GM18498 (cell line): ENCODE measurements around the gene SASH1.

Experiments used
- ATAC-seq: cut with Tn5 transposase; IDR thresholded peaks from one replicate; pipeline ENCODE4 v1.9.1; 2021; ENCODE audit warnings: mild to moderate bottlenecking, moderate library complexity; ENCODE audit not compliant: unreplicated experiment

Gene SASH1

DNA sequence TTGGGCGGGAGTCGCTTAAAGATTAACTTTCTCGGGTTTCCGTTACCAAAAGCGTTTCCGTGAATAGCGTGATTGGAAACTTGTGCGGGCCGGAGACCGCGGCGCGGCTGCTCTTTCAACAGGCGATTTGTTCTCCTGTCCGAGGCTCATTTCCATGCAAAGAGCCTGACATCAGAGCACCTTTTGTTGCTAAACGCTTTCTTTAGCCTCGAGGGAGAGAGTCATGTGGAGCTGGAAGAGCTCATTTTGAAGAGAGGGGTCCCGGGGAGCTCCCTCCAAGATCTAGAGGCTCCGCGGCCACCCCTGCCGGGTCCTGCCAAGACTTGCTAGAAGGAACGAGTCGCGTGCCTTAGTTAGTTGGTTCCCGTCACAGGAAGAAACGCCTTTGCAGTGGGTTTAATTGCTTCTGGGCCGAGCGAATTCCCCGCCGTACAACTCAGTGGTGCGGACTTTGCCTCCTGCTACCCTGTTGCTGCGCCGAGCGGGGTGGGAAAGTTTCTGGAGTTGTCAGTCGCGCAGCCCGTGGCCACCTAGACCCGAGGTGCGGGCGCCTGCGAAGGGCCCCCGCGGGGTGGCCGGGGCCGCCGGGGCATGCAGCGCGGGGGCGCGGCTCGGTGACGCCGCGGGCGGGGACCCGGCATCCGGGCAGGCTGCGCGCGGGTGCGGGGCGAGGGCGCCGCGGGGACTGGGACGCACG, at the start of gene SASH1:
Gene SASH1, plus strand, starts transcription at position 489 of the 697 bp plus-strand sequence. CDS start 230 bp downstream, outside the sequence.
- peak; percentile 79 for ATAC-seq

DNA sequence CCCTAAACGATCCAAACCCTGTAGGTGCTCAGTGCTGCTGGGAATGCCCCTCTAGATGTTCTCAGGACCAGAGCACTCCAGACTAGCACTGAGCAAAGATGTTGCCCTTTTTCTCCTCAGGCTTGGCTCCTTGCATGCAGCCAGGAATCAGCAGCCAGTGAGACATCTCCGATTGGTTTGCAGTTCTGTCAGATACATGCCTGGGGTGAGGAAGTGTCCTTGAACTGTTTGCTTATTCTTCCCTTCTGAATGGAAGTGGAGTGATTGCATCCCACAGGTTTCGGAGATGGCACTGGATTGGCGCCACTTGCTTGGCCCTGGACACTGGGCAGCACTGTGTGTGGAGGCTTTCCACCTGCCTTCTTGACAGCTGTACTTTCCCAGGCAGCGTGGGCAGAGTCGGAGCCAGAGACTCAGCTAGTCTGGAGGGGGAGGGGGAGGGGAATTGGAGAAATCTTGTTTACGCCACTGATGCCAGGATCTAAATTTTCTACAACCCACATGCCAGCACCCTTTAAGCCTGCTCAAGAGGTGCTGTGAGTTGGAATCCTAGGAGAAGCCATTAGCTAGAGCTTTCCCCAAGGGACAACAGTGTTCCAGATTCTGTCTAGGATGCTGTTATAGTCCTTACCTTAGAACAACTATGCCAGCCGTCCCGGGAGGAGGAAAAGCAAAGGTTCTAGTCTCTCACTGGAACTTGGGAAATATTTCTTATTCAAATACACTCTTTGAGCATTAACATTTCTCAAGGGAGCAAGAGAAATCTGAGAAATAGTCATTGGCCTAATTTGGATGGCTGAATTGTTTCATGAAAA, 49.2 kb upstream of the SASH1 start:
- no peak for ATAC-seq

DNA sequence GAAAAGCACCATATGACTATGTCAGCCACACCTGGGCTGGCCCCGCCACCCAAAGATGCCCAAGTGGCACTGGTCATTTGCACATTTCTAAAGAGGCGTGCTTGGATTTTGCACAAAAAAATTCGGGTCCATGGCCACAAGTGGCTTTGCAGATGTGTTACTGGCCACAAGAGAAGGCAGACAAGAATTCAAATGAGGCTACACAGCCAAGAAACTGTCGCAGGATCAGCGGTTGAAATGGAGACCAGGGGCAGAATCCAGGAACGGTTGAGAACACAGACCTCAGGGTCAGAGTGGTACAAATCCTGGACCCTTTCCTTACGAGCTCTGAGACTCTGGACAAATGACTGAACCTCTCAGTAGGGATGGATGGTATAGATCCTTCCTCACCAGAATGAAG, 48.6 kb upstream of the SASH1 start:
- ATAC-seq, result no peak

DNA sequence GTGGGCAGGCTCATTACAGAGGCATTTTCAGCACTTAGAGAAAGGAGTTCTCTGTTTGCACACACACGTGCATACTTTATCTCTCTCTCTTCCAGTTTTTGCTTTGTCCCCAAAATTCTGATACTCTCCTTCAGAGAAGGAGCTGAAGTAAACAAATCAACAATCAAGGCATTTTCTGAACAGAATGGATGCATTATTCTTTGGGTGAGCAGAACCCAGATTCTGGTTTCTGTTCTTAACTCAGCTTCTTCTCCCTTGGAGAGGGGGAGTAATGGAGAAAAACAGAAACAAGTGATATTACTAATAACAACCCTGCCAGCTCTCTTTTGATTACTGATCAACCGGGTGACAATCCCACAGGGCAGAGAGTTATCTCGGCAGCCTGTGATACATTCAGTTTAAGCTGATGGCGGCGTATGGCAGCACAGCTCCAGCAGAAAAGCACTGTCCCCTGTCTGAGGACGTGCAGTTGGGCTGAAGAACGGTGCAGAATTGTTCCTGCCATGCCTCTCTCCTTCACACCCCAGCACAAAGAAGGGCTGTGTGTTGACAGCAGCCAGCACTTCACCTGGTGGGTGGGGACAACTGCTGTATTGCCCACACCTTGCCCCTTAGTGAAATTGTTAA, 47.3 kb upstream of the SASH1 start:
- ATAC-seq, result no peak

DNA sequence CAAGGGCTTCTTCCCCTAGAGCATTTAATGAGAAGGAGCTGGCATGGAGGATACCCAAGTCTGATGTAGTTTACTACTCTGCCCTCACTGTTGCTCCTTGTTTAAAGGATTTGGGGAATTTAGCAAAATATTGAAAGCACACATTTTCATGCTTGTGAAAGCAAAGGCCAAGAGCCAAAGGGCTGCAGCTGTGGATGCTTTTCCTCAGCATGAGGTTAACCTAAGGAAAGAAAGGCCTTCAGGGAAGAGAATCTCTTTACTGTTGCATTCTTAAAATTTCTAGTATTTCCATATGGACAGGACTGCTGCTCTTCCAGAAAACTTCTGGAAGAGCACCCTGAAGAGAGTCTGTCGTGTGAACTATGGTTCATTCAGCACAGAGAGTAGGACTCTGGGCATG, 45.9 kb upstream of the SASH1 start:
- ATAC-seq, result no peak

DNA sequence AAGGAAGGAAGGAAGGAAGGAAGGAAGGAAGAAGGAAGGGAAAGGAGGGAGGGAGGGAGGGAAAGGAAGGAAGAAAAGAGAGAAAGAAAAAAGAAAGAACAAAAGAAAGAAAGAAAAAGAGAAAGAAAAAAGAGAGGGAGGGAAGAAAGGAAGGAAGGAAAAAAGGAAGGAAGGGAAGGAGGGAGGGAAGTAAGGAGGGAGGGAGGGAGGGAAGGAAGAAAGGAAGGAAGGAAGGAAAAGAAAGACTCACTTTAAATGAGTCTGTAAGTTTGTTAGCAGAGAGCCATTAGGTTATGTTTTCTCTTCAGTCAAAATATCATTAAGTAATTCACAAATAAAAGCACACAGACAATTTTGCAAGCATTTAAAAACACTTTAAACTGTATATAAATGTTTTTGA, 44.0 kb upstream of the SASH1 start:
- no peak for ATAC-seq

DNA sequence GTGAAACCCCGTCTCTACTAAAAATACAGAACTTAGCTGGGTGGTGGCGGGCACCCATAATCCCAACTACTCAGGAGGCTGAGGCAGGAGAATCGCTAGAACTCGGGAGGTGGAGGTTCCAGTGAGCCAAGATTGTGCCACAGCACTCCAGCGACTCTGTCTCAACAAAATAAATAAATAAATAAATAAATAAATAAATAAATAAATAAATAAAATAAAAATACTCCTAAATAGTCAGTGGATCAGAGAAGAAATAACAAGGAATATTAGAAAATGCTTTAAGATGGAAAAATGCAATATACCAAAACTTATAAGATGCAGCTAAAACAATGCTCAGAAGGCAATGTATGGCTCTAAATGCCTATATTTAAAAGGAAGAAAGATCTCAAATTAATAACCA, 39.0 kb upstream of the SASH1 start:
- no peak for ATAC-seq

DNA sequence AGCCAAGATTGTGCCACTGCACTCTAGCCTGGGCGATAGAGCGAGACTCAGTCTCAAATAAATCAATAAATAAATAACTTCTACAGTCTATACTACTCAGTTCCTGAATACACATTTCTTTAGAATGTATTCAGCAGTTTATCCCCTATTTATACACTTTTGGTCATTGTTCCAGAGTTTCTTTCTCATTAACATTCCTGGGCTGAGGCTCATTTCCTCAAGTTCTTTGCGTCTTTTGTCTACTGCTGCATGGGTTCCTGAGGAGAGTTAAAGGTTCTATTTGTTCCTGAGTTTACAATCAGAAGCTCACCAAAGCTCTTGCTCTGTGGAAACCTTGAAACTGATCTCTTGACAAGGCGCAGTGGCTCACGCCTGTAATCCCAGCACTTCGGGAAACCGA, 37.7 kb upstream of the SASH1 start:
- ATAC-seq, result no peak

DNA sequence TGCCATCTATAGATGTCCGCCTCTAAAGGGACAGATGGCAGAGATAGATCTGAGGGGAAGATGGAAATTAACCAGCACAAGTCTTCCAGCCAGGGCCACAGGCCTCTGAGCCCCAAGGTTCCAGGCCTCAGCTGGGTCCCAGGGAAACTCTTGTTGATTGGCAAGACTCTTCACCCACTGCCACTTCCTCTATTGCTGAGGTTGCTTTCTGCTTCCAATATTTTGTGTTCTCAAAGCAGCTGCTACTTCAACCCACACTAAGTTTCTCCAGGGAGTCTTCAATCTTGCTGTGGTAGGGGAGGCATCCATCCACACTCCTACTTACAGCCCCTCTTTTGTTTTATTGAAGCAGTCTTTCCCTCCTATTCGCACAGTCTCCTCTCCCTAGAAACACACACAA, 36.4 kb upstream of the SASH1 start:
- no peak for ATAC-seq

DNA sequence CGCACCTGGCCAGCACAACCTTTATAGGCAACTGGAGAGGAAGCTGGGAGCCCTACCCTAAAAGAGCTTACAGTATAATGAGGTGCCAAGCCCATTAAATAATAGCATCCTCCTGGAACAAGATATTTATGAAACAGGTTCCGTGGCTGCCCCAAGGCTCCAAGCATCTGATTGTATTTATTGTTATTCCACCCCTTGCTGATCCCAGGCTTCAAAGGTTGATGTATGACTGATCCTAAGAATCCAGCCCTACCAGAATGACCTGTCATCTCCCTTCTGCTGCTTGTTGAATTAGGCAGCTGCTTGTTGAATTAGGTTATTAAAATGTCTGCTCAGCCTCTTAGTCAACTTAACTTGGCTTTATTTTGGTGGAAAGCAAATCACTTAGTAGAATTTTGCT, 35.2 kb upstream of the SASH1 start:
- ATAC-seq, result no peak

DNA sequence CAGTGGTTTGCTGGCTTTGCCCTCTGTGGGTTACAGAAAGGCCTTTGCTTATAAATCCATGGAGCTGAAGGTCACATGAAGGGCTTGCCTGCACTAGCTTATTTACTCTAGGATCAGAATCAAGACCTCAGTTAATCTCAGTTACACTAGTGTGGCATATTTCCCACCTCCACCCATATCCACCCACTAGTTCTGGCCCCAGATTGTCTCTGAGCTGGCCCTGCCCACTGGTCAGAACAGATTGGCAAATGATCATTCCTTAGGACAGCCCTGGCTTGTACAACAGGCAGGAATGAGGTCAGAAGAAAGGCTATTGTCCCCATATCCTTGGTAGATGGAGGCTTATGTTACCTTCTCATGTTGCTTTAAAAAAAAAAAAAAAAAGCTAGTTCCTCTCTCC, 33.3 kb upstream of the SASH1 start:
- no peak for ATAC-seq

DNA sequence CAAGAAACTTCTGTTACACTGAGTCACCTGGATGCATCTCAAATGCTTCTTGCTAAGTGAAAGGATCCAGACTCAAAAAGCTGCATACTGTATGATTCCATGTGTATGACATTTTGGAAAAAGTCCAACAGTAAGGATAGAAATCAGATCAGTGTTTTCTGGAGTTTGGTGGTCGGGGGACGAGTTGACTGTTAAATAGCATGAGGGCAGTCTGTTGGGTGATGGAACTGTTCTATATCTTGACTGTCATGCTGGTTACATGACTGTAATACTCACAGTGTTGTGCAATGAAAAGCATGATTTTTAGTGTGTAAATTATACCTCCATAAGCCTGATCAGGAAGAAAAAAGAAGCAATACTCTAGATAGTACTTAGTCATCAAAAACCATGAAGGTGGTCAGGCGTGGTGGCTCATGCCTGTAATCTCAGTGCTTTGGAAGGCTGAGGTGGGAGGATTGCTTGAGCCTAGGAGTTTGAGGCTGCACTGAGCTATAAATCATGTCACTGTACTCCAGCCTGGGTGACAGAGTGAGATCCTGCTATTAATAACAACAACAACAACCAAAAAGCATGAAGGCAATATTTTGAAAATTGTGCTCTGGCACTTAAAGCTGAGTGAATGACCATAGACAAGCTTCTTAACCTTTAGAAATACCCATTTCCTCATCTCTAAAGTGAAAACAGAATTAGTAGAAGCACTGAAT, 30.5 kb upstream of the SASH1 start:
- no peak for ATAC-seq

DNA sequence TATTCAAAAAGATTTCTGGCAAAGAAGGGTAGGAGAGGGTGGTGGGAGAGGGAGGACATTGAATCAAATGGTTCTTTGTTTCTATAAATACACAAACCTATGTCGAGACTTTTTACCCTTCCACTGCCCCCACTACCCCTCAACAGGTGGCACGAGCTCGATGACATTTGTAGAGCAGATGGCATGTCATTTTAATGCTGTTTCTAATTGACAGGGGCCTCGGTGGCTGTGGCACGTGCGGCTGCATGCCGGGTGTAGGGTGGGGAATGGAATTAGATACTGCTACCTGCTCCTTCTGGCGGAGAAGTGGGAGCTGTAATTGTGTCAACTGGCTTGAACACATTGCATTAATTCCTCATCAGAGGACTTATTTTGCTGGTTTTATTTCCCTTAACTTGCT, 29.1 kb upstream of the SASH1 start:
- ATAC-seq, result no peak

DNA sequence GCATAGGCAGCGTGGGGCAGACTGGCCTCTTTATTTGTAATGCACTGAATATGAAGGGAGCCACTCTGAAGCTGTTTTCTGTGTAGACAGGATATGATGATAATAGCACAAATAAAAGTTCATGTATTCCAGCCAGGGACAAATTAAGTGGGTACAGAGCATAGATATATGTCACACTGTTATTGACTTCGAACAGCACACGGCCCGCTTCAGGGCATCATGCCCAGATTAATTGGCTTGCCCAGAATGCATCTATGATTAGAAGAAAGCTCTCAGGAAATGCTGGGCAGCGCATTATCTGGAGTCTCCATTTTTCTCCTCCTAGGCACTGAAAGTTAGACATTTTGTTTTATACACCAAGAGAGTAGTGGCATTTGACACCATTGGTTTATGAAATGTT, 26.3 kb upstream of the SASH1 start:
- no peak for ATAC-seq

DNA sequence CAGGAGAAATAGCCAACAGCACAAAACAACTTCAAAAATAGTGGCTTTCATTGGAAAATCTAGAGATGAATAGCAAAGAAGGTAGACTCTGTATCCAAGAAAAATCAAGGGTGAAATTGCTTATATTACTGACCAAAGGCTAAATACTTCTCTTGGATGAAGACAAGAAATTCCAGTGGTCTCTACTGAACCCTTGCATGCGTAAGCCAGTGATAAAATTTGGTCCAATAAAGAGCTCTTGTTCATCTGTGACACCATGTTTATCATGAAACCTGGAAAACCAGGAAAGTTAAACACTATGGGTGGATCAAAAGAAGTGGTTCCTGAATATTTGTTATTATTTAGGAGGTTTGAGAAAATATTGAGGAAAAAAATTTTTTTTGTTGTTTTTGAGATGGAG, 25.6 kb upstream of the SASH1 start:
- no peak for ATAC-seq

DNA sequence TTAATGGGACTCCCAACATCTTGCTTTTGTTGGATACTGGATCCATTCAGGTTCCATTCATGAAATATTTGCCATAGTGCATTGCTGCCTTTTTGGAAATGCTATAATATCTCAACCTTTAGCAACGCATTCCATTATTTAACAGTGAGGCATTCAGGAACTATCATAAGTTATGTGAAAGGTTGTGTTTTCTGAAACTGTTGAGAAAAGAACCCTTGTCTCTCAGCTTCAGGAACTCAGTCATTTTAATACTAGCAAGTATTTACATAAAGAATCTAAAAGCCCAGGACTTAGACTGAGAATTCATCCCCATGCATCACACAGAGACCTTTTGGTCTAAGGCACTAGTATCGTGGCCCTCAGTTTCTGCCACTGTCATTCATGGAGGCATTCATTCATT, 24.9 kb upstream of the SASH1 start:
- ATAC-seq, result no peak

DNA sequence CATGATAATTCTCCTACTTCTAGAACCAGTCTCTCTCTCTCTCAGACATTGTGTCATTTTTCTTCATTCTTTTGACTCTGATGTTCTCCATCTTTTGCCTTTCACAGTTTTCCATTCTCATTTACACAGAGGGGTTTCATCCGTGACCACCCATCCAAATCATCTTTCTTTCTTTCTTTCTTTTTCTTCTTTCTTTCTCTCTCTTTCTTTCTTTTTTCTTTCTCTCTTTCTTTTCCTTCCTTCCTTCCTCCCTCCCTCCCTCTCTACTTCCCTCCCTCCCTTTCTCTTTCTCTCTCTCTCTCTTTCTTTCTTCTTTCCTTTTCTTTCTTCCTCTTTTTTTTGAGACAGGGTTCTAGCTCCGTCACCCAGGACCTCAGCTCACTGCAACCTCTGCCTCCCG, 19.9 kb upstream of the SASH1 start:
- ATAC-seq, result no peak

DNA sequence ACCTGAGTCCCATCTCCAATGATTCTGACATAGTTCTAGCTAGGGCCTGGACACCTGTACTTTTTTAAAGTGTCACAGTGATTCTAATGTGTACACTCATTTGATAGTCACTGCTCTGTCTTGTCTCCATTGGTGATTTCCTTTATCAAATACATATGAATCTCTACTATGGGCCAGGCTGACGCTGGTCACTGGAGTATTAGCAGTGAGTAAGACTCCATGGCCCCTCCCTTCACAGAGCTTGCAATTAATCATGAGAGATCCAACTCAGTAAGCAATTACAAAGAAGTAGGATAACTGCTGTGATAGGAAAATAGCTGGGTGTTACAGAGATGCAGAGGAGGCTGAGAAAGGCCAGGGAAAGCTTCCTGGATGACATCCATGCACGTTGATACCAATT, 19.3 kb upstream of the SASH1 start:
- ATAC-seq, result no peak

DNA sequence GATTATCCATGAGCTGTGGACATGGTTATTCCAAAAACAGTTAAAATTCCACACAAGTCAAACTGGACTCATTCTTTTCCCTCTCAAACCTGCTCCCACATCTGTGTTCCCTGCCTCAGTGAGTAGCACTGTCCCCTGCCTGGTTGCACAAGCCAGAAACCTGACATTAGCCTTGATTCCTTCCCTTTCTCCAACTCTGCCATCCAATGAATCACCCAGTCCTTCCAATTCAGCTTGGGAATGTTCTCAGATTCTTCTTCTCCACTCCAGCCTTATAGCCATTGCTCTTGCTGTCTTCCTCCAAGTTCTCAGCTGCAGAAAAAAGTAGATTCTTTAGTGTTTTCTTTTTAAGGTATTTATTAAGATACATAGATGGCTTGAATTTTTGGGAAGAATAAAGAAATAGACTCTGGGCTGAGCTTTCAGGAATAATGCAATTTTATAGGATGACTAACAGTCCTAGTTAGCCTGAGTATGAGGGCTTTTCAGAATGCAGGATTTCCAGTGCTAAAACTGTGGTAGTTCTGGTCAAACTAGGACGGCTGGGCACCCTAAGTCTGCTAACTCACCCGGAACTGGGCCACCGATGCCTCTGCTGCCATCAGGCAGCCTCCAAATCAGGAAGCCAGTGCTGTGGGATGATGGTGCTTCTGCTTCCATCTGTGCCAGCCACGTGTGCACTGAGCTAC, 18.2 kb upstream of the SASH1 start:
- ATAC-seq, result no peak

DNA sequence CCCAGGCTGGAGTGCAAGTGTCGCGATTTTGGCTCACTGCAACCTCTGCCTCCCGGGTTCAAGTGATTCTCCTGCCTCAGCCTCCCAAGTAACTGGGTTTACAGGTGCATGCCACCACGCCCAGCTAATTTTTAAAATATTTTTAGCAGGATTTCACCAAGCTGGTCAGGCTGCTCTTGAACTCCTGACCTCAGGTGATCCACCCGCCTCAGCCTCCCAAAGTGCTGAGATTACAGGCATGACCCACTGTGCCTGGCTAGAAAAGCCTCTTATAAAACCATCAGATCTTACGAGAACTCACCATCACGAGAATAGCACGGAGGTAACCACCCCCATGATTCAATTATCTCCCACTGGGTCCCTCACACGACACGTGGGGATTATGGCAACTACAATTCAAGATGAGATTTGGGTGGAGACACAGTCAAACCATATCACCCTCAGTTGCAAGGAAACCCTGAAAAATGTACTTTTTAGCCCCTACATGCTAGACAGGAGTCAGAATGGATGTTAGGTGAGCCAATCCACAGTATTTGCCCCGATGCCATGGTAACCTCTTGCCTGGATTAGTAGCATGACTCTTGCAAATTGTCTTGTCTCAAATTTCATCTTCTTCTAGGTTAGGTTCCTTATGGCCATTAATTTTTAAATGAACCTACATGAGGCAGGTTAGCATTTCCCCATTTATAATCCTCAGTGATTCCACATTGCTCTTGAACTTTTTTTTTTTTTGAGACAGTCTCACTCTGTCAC, 17.1 kb upstream of the SASH1 start:
- no peak for ATAC-seq
